HG03571 (cell line): Measurements from ENCODE around the gene ZNF737.
A peak's percentile ranks its signal among the peaks of the same experiment; 100 is the strongest.
"Not testable (repeated sequence)": the region's sequence is repeated elsewhere in the genome, so short reads cannot be mapped to it uniquely, and the experiment has no call there.

Source experiments
- ATAC-seq: cut with Tn5 transposase; IDR thresholded peaks from one replicate; pipeline ENCODE4 v1.9.1; 2021; ENCODE audit not compliant: unreplicated experiment

ZNF737 gene

DNA sequence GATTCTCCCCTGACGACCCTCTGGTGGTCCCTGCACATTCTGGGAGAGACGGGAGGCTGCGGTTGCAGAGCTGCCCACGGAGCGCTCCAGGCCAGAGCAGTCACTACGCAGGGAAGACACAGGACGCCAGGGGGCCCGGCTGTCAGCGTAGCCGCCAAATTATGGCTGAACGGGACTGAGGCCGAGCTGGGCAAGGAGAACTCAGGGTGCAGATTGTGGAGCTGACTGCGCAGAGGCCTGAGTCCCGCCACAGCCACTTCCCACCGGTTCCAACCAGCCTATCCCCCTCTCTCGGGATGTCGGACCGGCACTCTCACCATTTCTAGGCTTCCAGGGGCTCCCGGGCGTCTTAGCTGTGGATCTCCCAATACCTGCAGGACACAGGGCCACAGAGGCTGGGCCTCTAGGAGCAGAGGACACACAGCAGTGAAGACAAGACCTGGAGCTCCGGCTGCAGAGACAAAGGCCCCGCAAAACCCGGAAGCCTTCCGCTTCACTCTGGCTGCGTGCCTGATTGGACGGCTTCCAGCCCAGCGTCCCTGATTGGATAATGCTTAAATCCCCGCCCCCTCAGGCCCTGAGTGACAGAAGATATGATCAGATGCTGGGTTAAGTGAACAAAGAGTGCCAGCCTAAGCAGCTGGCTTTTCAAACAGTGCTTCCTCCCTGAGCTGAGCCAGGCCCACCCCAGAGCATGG lies at the start of gene ZNF737:
Gene ZNF737, minus strand, starts transcription at position 461 of the 698 bp plus-strand sequence. Its CDS starts 141 bp downstream, at position 320.
- peak; percentile 83 for ATAC-seq

DNA sequence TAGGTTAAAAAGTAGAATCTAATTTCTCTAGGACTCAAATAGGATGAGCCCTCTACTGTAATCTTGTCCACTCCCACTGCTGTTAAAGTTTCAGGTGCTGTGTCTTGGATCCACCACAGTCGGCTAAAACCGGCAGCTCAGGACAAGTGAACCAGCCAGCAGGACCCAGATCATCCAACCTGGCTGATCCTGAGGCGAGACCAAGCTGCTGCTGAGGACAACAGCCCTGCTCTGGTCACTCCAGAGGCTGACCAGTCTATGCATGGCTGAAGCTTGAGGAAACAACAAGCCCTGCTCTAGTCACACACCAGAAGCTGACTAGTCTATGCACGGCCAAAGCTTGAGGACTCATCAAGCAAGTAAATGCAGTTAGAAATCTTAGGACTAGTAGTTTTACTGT lies 49.4 kb upstream of the ZNF737 start:
- not testable (repeated sequence) for ATAC-seq

DNA sequence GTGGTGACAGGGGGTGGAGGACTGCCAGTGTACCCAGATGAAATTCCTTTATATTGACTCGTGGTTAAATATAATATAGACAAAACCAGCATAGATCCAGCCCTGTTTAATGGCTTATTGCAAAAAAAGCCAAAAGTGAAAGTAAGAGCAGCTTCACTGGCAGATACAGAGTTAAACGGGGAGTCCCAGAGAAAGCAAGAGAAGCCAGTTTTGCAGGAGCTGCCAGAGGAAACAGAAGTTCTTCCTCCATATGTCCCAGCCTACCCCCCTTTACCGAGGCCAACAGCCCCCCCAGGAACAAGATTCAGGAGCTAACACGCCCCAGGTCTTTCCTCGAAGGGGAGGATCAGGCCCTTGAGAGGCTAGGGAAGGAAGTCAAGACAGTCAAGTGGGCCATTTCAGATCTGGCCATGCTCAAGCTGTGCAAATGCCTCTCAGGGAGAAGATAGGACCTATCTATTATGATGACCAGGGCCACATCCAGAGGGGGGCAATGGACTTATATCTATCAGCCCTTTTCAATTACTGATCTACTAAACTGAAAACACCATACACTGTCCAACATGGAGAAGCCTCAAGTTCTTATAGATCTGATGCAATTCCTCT lies 47.2 kb upstream of the ZNF737 start:
- ATAC-seq: no peak

DNA sequence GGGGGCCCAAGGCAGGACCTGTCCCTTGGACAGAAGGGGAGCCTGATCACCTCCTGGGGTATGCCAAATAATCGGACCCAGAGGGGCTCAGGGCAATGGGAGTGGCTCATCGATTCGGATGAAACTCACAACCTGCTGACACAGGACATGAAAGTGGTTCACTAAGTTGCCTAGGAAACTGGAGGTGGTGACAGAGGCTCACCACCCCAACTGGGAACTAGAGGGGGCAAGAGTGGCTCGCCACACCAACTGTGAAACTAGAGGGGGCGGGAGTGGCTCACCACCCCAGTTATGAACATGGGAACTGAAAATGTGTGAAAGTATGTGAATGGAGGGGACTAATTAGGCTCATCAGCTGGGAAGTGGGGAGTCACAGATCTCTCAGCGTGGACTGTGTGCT lies 46.3 kb upstream of the ZNF737 start:
- ATAC-seq: no peak

DNA sequence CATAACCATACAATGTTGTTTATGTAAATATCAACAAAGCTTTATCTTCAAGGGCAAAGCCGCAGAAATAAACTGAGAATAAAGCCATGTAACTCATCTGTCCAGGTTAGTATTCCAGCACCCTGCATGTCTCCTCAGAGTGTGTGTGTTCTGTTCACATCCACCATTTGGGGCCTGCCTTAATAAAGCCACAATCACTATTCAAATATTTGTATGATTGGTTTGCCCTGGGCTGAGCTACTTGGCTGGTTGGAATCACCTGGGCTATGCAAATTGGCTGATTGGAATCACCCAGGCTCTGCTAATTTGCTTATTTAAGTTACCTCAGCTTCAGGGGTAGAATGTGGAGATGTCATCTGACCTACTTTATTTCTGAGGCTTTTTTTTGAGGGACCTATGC lies 42.4 kb upstream of the ZNF737 start:
- no peak for ATAC-seq

DNA sequence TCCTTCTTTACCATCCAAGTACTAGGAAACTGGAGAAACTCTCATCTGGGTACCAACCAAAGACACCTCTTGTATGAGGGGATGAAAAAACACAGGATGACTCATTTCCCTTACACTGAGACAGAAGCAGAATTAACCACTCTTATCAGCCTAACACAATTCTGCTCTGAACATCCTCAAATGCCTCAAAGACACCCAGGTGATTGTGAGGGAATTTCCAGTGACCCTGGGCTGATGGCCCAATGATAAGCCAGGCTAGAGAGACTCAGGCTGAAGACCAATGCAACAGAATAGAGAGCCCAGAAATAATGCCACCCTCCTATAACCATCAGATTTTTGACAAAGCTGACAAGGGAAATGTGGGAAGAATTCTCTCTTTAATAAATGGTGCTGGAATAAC lies 7.0 kb downstream of the ZNF737 start:
- no peak for ATAC-seq

DNA sequence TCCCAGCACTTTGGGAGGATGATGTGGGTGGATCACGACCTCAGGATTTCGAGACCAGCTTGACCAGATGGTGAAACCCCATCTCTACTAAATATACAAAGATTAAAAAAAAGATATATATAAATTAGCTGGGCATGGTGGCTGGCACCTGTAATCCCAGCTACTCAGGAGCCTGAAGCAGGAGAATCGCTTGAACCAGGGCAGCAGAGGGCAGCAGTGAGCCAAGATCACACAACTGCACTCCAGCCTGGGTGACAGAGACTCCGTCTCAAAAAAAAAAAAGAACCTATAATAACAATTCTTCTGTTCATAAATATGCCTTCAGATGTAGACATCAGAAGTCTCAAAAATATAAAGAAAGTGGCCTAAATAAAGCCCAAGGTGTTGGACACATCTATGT lies 7.6 kb downstream of the ZNF737 start:
- ATAC-seq: no peak

DNA sequence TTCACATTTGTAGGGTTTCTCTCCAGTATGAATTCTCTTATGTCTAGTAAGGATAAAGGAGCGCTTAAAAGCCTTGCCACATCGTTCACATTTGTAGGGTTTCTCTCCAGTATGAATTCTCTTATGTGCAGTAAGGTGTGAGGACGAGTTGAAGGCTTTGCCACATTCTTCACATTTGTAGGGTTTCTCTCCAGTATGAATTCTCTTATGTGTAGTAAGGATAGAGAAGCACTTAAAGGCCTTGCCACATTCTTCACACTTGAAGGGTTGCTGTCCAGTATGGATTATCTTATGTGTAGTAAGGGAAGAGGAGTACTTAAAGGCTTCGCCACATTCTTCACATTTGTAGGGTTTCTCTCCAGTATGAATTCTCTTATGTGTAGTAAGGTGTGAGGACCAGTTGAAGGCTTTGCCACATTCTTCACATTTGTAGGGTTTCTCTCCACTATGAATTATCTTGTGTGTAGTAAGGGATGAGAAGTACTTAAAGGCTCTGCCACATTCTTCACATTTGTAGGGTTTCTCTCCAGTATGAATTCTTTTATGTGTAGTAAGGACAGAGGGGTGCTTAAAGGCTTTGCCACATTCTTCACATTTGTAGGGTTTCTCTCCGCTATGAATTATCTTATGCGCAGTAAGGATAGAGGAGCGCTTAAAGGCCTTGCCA lies 20.8 kb downstream of the ZNF737 start:
- ATAC-seq: not testable (repeated sequence)

DNA sequence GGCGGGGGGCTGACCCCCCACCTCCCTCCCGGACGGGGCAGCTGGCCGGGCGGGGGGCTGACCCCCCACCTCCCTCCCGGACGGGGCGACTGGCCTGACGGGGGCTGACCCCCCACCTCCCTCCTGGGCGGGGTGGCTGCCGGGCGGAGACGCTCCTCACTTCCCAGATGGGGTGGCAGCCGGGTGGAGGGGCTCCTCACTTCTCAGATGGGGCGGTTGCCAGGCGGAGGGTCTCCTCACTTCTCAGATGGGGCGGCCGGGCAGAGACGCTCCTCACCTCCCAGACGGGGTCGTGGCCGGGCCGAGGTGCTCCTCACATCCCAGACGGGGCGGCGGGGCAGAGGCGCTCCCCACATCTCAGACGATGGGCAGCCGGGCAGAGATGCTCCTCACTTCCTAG lies 35.3 kb downstream of the ZNF737 start:
- not testable (repeated sequence) for ATAC-seq

DNA sequence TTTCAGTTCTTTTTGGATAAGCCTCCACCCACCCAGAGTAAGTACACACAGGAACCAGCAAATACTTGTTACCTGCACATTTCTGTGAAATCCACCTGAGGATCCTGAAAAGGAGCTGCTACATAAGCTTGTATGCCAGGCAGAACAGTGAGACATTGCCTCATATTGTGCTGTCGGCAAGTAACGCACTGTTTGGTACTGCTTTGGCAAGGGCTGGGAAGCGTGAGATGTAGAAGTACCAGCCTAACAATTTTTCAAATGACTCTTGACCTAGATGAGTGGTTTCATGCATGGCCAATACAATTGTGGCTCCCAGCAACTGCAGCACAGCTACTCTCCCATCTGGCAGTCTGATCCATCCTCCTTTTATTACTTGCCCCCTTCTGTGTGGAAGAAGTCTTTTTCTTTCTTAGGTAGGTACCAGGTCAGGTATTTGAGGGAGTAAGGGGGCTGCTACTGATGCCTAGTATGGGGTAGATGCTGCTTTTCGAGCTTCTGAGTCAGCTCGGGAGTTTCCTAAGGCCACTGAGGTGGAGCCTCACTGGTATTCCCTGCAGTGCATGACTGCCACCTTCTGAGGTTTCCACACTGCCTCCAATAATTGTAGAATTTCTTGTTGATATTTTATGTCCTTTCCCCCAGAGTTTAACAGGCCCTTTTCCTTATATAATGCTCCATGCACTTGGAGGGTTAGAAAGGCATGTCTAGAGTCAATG lies 52.2 kb downstream of the ZNF737 start:
- ATAC-seq: no peak

DNA sequence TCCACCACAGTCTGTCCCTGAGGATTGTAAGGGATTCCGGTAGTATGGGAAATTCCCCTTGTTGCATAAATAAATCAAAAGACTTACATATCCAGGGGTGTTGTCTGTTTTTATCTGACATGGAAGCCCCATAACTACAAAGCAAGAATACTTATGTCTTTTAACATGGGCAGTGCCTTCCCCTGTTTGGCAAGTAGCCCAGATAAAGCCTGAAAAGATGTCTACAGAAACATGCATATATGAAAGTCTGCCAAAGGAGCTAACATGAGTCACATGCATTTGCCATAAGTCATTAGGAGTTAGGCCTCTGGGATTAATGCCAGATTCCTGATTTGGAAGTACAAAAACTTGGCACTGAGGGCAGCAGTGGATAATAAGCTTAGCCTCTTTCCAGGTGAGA lies 62.1 kb downstream of the ZNF737 start:
- no peak for ATAC-seq
